Liver (tissue), 3 donors: ENCODE data around the gene DMC1.
A peak's percentile ranks its signal among the peaks of the same experiment; 100 is the strongest.

ENCODE experiments used
- ATF3 ChIP-seq: IDR thresholded peaks from 2 replicates; pipeline ENCODE4 v1.6.1; 2016; ENCODE audit warnings: antibody characterized with exemption
- CTCF ChIP-seq: fragments of 150-350 bp; IDR thresholded peaks from 2 replicates; pipeline ENCODE4 v1.5.1; 2017; ENCODE audit warnings: improper control_type of control experiment, low read depth, low read length; ENCODE audit not compliant: missing input control
- EGR1 ChIP-seq, 2 donors: IDR thresholded peaks; 2 replicates each; pipeline ENCODE4 v1.6.1; 2016 to 2018; ENCODE audit warnings: antibody characterized with exemption in 2 of 2, low read depth in 2 of 2
- GABPA ChIP-seq, 2 donors: IDR thresholded peaks in 1 of 2; conservative IDR thresholded peaks in 1 of 2; 2 replicates each; pipeline ENCODE4 v1.6.1; 2016; ENCODE audit warnings: antibody characterized with exemption in 2 of 2, mild to moderate bottlenecking in 1 of 2, moderate library complexity in 1 of 2
- MAX ChIP-seq: IDR thresholded peaks from 2 replicates; pipeline ENCODE4 v1.6.1; 2016; ENCODE audit warnings: antibody characterized with exemption
- REST ChIP-seq: IDR thresholded peaks from 2 replicates; pipeline ENCODE4 v1.6.1; 2016; ENCODE audit warnings: antibody characterized with exemption, mild to moderate bottlenecking
- RXRA ChIP-seq, 2 donors: IDR thresholded peaks; 2 replicates each; pipeline ENCODE4 v1.6.1; 2017 to 2018; ENCODE audit warnings: antibody characterized with exemption in 2 of 2, mild to moderate bottlenecking in 1 of 2
- SP1 ChIP-seq: IDR thresholded peaks from 2 replicates; pipeline ENCODE4 v1.6.1; 2018; ENCODE audit warnings: antibody characterized with exemption, mild to moderate bottlenecking
- TAF1 ChIP-seq: conservative IDR thresholded peaks from 2 replicates; pipeline ENCODE4 v1.6.1; 2016; ENCODE audit warnings: antibody characterized with exemption, mild to moderate bottlenecking
- YY1 ChIP-seq: IDR thresholded peaks from 2 replicates; pipeline ENCODE4 v1.6.1; 2016; ENCODE audit warnings: antibody characterized with exemption, mild to moderate bottlenecking
- ZBTB33 ChIP-seq: IDR thresholded peaks from 2 replicates; pipeline ENCODE4 v1.6.1; 2016; ENCODE audit warnings: antibody characterized with exemption
- donor health status: healthy.
- donor health status: healthy.

- TF ChIP-seq CTCF (no peak), SP1 (no peak), YY1 (peak; percentile 23), TAF1 (no peak), GABPA (IDR thresholded peaks at IDR 0.05 in 1 of 2, conservative IDR thresholded peaks at IDR 0.05 in 1 of 2) (no peak), RXRA (IDR thresholded peaks at IDR 0.05) (peak in 1 of 2 donors; percentile 12), MAX (no peak), EGR1 (IDR thresholded peaks at IDR 0.05; ENCODE audit: low read depth in 2 of 2) (no peak), REST (no peak), ATF3 (no peak), ZBTB33 (no peak)
These were observed 65.0 kb downstream of the DMC1 start for GRCh38 chr22:38504731-38505540.
